MM.1S (cell line): ENCODE measurements around the gene CAST.

Experiments used
- CTCF ChIP-seq: fragments of 300-600 bp; sonication (generic); IDR thresholded peaks from 2 replicates; pipeline ENCODE4 v1.5.1; 2016; ENCODE audit warnings: antibody characterized with exemption, low read length, mixed read lengths
- EZH2 ChIP-seq: fragments of 300-600 bp; sonication (generic); optimal IDR thresholded peaks from 2 replicates; pipeline ENCODE3; 2017; ENCODE audit warnings: low read depth, mild to moderate bottlenecking, antibody characterized with exemption, low read length, mixed read lengths

GRCh38 chr5:96725257-96725656 lies 63.1 kb downstream of the CAST start:
- TF ChIP-seq CTCF (no peak), EZH2 (no peak)
